GOT3 (cell line): Measurements from ENCODE around the gene TSSC4.

Source experiments
- DNase-seq: peaks from one replicate; lab custom pipeline; 2025; ENCODE audit warnings: mixed read lengths; lab: John Stamatoyannopoulos, UW

Gene TSSC4

DNA sequence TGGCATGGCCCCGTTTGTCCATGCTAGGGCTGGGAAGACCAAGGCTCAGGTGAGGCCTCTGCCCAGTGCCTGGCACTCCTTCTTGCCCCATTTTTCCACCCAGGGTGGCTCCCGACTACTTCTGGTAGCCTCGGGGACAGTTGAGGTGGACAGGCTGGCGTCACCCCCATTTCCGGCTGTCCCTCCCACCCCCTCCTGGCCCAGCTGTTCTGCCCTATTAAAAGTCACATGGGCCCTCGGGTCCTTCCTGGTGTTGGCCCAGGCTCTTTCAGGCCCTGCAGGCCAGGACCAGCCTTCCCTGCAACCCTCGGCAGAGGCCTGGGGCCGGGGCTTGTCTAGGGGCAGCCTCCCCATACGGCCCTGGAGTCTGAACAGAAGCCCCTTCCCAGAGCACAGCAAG, 14.0 kb upstream of the TSSC4 start:
- DNase-seq = no peak

DNA sequence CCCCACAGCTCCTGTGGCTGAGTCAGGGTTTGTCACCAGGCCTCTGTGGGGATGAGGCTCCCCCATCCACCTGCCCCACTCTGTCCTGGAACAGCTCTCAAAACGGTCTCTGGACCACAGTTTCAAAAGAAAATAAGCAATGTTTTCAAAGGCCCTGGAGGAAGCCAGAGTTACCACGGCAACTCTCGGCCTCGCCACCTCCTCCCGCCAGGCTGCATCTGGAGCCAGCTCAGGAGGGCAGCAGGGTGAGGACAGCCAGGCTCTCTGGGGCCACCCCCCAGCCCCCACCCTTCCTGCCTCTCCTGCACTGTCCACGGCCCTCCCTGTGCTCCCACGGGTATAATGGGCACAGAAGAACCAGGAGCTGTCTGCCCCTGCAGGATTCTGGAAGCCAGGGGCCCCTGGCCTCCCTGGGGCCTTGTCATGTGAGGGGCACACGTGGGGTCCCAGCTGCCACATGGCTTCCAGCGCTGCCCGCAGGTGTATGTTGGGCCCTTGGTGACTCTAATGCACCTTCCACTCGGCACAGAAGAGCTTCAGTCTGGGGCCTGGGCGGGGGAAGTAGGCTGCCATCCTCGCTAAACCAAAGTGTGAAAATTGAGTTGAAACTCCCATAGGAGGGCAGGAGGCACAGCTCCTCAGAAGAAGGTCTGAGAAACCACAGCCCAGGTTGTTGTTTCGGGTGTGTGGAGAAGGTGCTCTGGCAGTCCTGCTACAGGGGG, 13.1 kb upstream of the TSSC4 start:
- no peak for DNase-seq

DNA sequence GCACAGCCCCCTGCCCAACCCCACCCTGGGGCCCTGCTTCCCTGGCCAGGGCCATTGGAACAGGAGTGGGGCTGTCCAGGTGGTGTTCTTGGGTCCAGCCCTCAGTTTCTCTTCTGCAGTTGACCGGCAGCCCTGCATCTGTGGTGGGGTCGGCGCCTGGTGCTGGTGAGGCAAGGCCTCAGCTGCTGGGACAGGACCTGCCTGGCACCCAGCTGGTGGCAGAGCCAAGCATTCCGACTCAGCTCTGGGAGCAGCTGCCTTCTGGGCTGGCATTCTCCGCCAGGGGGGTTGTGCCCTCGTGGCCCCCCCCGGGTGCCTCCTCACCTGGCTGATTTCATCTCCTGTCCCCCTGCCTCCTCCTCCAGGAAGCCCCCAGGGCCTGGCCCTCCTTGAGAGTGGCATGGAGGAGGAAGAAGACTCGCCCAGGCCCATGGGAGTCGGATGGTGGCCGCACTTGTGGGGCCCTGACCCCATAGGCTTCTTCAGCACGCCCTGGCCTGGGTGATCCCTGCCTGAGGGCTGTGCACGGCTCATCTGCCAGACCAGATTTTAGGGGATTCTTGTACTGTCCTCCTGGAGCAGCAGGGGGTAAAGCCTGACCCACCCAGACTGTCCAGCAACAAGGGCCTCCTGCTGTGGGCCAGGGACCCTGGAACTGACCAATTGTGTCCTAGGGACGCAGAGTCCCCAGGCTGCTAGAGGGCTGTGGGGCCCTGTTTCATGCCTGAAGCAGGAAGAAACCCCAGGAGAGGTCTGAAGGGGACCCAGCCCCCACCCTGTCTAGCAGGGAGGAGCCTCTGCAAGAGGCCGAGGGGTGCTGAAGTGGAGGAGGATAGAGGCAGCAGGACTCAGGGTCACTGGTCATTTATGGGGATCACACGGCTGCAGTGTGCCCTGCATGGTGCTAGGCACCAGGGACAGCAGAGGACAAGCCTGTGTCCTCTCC, 11.8 kb upstream of the TSSC4 start:
- no peak for DNase-seq

DNA sequence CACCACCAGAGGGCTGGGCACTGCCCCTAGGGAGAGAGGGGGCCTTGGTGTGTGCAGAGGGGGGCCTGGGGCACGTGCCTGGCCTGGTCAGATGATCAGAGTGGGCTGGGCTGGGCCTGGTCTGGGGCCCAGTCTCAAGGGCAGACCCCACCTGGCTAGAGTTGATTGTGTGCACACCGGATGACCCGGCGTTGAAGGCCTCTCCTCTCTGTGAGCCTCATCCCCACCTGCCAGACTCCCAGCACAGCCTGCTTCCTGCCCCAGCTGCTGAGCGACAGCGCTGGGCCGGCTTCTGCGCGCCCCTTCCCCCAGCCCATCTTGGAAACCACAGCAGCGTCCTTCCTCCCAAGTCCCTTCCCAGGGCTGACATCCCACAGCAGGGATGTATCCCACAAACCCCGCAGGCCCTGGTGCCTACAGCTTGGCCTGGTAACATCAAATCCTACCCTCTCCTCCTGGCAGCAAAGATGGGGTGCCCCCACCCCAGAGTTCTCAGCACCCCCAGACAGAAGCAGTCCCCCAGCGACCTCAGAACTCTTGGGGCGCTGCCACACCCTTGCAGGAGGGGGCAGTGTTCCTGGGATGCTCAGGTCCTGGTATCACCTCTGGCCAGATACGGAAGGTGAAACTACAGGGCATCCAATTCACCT, 11.0 kb upstream of the TSSC4 start:
- no peak for DNase-seq

DNA sequence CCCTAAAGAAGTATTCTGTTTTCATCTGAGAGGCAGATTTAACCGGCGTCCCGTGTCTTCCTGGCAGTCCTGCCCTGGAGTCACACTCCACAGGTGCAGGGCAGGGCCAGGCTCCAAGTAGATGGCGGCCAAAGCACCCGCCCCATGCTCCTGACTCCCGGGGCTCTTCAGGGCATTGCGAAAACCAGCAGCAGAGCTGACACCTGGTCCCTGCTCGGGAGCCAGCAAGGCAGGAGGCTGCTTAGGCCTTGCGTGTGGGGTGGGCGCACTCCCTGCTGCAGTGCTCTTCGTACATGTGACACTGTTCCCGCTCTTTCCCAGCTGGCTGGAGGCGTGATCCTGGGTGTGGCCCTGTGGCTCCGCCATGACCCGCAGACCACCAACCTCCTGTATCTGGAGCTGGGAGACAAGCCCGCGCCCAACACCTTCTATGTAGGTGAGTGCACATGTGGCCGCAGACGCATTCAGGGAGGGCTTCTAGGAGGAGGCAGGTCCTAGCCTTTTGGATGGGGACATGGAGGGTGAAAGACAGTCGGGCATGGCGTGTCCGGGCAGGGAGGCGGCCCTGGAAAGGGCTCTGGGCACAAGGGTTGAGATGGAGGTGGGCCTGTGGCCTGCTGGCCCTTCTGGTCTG, 10.3 kb upstream of the TSSC4 start:
- DNase-seq = no peak

DNA sequence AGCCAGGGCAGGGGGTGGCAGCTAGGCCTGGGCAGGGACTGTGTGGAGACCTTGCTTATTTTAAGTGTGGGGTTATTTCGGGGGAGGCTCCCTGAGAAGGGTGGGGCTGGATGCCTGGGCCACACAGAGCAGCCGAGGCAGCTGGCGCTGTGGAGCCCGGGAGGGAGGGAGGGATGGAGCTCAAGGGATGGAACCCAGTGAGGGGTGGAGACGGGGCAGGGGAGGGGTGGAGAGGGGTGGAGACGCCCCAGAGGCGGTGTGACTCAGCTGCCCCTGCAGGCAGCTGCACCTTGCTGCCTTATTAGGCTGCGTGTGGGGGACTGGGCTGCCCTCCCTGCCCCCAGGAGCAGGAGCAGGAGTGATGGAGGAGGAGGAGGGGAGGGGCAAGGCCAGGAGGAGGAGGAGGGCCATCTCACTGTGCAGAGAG, 9.8 kb upstream of the TSSC4 start:
- DNase-seq = no peak

DNA sequence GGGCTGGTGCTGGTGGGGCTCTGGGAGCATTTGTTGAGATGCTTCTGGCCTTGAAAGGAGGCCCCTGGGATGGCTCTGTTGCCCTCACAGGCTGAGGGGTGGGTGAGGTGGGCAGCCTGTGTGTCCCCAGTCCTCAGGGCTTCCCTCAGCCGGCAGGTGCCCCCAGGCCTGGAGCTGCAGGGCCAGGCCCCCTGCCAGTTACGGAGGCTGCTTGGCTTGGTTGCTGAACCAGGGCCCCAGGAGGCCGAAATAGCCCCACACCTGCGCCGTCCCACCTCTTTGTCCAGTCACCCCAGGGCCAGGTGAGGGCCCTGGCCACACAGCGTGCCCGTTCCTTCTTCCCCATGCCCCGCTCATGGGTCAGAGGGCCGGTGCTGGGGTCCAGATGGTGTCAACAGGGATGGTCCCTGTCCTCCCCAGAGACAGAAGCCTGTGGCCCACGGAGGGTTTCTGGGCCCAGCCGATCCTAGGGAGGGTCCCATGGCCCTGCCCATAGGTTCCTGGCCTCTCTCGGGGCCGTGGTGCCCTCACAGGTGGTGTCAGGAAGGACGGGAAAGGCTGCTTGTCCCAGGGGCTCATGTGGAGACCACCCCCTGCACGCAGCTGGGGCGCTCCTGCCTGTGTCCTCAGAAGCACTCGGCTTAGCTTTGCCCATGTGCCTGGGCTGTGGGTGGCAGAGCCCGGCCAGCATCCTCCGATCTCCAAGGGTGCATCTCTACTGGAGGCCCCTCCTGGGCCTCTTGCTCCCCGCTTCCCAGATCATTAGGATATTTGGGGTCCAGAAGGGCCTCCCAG, 9.2 kb upstream of the TSSC4 start:
- no peak for DNase-seq

DNA sequence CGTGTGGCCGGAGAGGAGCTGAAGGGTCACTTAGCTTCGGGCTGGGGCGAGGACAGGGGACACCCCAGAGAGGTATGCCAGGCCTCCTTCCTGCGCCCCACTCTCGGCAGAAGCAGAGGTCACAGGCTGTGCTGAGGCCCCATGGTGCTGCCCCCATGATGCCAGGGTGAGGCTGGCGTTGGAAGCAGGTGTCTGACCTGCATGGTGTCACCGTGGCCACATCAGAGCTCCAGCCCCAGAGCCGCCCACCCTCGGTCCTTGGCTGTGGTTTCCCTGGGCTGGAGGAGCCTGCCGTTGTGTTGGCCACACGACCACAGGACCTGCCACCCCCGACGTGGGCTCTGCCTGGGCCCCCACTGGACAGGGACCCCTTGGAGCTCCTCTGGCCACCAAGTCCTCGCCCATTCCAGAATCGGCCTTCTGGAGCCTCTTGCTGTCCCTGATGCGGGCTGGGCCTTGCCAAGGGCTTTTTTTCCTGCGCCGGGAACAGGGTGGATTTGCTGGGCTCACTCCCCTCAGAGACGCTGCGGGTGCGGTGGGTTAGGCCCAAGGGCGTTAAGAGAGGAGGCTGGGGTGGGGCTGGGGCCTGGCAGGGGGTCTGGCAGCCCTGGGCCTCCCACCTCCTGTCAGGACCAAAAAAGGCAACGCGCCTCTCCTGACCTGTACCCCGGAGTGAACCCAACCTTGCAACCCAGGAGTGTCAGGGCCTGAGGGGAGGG, 8.2 kb upstream of the TSSC4 start:
- DNase-seq = no peak

DNA sequence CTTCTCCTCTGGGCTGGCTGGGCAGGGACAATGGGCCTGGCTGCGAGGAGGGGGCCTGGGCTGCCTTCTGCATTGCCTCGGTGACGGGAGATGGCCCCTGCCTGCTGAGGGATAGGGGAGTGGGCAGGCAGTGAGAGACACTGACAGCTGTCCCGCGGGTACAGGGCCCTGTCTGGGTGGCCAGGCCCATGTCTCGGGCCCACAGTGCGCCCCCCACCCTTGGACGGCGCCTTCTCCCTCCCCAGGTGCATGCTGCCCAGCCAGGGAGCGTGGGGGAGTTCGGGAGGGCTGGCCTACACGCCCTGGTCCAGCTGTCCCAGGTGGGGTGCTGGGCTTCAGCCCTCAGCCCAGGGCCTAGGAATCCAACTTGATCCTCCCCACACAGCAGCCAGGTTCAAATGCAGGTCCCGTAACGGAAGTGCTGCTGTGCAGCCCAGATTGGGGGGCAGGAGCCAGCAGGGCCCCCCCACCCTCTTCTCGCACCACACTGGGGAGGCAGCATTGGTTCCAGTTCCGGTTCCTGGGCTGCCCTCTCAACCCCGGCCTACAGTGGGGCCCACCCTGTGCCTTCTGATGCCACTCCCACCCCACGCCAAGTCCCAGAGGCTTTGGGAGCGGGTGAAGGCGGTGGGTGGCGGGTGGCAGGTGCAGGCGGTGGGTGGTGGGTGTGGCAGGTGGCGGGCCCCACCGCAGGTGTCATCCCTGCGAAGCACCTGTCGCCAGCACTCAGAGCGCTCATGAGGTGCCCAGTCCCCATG, 7.3 kb upstream of the TSSC4 start:
- no peak for DNase-seq

DNA sequence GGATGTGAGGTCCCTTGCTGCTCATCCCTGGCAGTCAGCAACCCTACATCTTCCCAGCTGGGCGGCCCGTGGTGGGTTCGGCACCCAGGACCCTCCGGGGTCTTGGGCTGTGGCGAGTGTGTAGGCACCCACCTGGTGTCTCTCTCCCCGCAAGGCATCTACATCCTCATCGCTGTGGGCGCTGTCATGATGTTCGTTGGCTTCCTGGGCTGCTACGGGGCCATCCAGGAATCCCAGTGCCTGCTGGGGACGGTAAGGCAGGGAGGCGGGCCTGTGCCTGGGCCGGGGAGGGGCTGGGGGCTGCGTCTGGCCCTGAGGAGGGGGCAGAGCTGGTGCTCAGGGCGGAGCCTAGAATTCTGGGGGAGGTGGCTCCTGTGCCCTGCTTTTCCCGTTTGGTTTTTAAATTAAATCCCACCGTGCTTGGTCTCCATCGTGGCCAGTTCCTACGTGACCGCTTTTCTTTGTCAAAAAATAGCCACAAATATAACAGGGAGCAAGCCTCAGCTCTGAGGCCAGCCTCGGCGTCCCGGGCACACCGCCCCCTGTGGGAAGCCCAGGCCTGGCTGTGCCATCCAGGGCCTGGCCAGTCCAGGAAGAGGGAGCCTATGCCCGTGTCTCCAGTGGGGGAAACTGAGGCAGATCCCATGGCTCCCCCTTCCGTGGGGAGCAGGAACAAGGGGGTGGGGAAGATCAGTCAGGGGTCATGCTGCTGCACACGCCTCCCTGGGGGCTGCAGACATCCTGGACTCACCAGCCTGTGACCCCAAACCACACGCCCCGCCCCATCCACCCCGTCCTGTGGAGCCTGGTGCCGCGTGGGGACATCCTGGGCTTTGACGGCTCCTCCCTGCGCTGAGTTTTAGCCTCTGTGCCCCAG, 6.4 kb upstream of the TSSC4 start:
- no peak for DNase-seq

DNA sequence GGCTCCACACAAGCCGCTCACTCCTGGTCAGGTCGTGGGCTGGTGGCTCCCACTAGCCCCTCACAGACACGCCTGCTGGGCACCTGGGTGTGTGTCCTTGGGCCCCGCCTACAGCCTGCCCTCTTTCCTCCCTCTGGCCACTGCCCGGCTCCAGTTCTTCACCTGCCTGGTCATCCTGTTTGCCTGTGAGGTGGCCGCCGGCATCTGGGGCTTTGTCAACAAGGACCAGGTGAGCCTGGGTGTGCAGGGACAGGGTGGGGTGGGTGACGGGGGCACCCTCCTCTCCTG, 5.8 kb upstream of the TSSC4 start:
- no peak for DNase-seq

DNA sequence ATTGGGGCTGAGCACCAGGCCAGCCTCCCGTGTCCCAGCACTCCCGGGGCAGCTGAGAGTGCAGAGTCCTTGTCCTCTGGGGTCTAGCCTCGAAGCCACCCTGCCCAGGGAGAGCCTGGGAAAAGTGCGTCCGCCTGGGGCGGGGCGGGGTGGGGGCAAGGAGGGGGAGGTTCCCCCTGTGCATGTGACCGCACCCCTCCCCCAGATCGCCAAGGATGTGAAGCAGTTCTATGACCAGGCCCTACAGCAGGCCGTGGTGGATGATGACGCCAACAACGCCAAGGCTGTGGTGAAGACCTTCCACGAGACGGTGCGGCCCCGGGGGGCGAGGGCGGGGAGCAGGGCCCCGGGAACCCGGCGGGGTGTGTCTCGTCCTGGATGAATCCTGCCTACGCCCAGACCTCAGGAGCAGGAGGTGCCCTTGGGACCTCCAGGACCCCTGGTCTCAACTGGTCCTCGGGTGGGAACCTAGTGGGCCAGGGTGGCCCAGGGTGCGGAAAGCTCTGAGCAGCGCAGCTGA, 5.3 kb upstream of the TSSC4 start:
- no peak for DNase-seq

DNA sequence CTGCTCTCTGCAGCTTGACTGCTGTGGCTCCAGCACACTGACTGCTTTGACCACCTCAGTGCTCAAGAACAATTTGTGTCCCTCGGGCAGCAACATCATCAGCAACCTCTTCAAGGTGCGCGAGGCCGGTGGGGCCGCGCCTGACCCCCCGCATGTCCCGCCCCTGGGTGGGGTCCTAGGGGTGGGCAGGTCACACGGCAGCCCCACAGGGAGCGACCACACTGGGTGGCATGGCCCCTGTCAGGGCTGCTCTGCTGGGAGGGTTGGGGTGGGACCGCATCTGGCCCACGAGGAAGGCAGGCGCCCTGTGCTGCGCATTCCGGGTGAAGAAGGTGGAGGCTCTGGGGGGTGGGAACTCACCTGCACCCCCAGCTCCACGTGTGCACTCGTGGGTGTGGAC, 4.7 kb upstream of the TSSC4 start:
- DNase-seq = no peak

DNA sequence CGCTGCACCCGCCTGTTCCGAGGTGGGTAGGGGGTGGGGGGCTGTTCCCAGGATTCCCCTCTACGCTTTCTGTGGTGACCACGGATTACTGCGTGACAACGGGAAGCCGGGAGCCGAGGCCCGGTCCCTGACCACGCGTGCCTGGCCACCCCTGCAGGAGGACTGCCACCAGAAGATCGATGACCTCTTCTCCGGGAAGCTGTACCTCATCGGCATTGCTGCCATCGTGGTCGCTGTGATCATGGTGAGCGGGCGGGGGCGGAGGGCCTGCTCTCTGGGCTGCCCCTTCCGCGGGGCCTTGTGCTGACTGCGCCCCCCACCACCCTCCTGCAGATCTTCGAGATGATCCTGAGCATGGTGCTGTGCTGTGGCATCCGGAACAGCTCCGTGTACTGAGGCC, 4.1 kb upstream of the TSSC4 start:
- DNase-seq = no peak

DNA sequence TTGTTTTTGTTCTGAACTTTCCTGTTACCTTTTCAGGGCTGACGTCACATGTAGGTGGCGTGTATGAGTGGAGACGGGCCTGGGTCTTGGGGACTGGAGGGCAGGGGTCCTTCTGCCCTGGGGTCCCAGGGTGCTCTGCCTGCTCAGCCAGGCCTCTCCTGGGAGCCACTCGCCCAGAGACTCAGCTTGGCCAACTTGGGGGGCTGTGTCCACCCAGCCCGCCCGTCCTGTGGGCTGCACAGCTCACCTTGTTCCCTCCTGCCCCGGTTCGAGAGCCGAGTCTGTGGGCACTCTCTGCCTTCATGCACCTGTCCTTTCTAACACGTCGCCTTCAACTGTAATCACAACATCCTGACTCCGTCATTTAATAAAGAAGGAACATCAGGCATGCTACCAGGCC, 3.5 kb upstream of the TSSC4 start:
- no peak for DNase-seq

DNA sequence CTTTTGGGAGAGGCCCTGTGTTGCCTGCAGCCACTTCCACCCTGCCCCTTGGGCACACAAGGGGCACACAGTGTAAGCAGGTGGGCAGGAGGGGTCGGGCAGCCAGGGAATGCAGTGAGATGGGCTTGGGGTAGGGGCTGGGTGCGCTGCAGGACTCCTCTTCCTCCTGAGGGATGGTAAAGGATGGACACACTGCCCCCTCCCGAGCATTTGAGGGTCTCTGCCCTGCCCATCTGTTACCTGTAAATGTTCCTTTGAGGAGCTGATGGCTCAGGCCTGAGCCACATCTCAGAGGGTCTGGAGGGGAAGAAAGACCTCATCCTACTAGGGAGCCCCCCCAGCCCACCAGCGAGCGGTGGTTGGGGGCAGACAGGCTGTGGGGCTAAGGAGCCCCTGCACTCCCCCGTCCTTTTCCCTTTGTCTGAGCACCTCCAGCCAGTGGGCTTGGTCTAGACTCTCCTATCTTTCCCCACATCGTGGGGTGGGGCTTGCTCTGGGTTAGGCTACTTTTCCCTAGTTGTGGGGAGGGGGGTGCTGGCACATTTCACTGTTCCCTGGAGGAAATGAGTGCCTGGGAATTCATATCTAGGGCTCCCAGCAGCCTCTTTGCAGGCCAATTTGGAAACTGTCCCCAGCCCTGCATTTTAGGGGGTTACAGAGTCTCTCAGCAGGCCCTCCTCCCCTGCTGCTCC, 1.7 kb upstream of the TSSC4 start:
- no peak for DNase-seq

DNA sequence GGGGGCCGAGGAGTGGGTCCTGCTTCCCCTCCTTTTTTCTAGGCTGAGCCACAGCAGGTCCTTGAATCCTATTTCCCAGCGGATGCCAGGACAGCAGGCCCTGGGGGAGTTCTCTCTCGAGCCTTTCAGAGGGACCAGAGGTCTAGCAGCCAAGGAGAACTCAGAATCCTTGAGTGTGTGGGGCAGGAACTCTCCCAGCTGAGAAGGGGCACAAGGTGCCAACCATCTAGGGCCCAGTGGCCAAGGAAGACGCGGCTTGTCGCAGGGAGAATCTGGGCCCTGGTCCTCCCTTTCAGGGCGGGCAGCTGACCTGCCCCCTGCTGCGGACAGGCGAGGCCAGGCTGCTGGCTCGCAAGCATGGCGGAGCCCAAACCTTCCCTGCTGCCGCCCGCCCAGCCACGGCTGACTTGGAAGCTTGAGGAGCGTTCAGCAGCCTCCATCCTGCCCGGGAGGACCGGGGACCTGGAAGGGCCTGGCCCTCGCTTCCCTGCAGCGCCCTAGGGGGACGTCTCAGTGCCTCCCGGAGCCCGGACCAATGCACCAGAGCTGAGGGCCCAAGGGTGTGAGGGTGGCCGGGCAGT, 972 bp upstream of the TSSC4 start:
- no peak for DNase-seq
